GM18526 (cell line): ENCODE measurements around the gene SCUBE2.

Source experiments
- POLR2A ChIP-seq: IDR thresholded peaks from 3 replicates; pipeline ENCODE4 v1.6.1; 2011; ENCODE audit not compliant: insufficient read length; ENCODE audit errors: extremely low read depth

SCUBE2 gene

DNA sequence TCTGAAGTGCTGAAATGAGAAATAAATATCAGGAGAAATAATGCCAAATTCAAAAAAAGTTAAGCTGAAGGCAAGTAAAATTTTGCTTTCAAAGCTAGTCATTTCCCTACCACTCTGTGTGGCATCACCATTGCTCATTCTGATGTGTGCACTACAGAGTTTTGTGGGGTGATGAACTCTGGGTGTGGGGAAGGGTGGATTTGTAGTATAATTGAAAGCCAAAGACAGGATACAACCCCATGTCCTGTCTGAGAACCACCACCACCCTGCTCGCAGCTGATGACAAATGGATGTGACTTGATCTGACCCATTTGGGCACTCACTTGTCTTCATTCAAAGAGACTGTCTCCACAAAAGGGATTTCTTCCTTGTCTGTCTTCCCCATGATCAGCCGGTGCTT lies 107.8 kb downstream of the SCUBE2 start:
- TF ChIP-seq POLR2A = no peak

DNA sequence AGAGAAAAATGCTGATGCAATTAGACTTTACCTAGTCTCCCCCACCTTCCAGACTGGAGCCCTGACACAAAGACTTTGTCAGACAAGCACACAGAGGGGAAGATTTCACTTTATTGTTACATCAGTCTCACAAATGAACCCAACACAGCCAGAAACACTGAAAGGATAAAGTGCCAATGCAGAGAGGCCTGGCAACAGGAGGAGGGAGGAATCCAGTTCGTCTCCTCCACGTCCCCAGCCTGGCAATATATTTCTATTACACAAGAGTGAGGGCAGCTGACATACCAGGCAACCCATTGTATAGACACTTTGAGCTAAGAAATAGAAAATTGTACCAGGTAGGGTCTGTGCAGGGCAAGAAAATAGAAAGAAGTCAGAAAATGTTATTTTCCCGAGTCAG lies 110.9 kb downstream of the SCUBE2 start:
- no peak for TF ChIP-seq POLR2A

DNA sequence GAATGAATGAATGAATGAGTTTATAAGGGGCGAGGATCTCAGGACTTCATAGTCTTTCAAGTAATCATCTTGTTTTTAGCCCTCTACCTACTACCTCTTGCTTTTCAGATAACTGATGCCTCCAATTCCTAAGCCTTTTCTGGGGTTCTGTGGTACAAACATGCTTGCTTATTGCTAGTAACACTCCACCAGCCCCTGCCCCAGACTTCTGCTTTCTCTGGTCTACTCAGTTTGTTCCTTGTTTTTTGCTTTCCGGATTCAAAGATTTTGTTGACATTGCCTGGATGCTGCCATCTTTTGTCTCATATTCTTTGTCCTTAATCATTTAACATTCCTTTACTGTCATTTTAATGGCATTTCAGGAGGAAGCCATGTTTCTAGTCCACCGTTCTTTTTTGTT lies 118.3 kb downstream of the SCUBE2 start:
- TF ChIP-seq POLR2A = no peak

DNA sequence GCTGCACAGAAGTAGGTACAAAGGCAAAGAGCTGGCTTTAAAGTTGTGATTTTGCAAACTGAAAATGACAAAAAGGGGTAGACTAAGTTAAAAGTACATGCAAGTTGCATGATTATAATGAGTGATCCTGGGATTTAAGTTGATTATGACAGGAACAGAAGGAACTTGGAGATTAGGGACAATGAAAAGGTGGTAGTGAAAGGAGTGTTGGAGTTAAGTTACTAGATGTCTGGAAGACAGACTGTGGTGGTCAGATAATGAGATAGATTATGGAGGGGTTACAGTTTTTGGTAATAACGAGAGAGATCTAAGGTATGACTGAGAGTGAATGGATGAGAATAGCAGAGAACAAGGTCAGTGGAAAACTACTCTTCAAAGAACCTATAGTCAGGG lies 119.5 kb downstream of the SCUBE2 start:
- TF ChIP-seq POLR2A = no peak

DNA sequence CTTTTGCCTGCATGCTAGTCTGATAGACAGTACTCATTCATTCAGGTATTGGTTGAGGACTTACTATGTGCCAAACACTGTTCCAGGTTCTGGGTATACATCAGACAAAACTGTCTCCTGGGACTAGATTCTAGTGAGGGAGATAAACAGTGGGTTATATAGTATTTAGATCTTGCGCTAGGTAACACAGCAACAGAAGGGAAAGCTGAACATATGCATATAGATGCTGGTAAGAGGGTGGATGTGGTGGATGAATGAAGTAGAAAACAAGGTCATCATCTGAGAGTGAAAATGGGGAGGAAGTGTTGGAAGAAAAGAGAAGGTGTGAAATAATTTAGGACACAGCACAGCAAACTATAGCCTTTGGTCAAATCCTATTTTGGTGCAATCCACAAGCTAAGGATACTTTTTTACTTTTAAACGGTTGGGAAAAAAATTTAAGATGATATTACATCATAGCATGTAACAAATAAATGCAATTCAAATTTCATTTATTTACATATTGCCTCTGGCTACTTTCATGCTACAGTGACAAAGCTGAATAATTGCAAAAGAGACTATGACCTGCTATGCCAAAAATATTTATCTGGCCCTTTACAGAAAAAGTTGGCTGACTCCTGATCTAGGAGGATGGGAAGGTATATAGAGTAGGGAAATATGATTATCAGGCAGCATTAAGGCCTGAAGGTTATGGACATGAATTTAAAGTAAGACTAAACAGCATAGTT lies 120.0 kb downstream of the SCUBE2 start:
- no peak for TF ChIP-seq POLR2A
